ENCODE measurements around the gene PKLR.
A peak's percentile ranks its signal among the peaks of the same experiment; 100 is the strongest.
"Not testable (repeated sequence)": the region's sequence is repeated elsewhere in the genome, so short reads cannot be mapped to it uniquely, and the experiment has no call there.

PKLR gene

DNA sequence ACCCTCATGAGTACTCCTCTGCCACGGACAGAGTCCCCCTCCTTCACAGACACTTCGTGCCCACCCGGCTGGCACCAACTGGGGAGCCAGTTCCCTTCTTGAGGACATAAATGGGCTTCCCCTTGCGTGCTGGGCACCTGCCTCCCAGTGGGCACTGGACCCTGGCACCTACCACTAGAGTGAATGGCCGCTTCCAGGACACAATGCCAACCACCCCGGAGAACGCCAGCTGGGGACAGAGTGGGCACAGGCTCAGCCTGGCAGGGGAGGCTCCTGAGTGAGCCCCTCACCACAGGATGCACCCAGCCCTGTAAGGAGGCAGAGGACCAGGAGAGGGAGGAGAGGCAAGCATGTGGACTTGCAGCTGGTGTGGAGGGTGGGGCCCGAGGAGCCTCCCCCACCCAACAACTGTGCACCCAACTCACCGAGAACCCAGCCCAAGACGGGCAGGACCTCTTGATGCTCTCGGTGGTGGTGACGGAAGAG, 47.0 kb downstream of the PKLR start:
- no peak for DNase-seq

DNA sequence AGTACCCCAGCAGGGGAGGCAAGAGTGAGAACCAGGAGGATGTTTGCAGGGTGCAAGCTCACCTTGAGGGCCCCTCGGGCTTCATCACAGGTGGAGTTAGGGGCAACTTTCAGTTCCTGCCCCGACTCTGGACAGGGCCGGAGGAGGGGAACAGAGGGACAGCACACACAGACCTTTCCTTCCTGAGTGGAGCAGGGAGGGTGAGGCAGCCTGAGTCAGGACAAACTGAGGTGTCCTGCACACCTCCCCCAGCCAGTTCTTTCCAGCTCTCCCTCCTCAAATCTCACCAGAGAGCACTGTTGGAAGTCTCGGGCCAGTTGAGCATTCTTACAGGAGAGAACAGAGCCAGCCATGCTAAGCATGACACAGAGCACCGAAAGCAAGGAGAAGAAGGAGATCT, 47.4 kb downstream of the PKLR start:
- DNase-seq = no peak

DNA sequence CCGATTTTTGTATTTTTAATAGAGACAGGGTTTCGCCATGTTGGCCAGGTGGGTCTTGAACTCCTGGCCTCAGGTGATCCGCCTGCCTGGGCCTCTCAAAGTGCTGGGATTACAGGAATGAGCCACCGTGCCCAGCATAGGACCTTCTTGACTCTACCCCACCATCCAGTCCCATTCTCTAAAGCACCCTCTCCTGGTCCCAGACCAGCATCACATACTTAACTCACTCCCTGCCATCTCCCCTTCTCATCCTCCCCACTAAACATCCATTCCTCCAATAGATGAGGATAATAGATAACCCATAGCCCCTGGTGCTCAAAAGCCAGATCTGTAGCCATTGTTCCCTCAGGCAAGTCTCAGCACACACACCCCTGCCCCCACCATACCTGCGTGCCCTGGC, 48.0 kb downstream of the PKLR start:
- DNase-seq = no peak

DNA sequence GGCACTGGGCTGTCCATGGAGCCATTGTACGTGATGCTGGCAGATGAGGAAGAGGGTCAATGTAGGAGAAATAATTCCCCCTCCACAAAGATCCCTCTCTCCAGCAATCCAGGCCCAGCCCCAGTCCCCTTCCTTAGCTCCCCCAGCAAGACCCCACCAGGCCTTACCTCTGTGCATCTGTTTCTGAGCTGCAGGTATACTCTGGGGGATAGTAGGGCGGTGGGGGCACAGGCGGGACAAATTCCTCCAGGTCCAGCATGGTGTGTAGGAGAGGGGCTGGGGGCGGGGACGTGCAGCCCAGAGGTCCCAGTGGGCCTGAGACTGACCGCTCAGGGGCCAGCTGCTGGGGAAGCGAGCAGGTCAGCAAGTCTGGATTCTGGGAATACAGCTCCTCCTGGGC, 49.7 kb downstream of the PKLR start:
- no peak for DNase-seq

DNA sequence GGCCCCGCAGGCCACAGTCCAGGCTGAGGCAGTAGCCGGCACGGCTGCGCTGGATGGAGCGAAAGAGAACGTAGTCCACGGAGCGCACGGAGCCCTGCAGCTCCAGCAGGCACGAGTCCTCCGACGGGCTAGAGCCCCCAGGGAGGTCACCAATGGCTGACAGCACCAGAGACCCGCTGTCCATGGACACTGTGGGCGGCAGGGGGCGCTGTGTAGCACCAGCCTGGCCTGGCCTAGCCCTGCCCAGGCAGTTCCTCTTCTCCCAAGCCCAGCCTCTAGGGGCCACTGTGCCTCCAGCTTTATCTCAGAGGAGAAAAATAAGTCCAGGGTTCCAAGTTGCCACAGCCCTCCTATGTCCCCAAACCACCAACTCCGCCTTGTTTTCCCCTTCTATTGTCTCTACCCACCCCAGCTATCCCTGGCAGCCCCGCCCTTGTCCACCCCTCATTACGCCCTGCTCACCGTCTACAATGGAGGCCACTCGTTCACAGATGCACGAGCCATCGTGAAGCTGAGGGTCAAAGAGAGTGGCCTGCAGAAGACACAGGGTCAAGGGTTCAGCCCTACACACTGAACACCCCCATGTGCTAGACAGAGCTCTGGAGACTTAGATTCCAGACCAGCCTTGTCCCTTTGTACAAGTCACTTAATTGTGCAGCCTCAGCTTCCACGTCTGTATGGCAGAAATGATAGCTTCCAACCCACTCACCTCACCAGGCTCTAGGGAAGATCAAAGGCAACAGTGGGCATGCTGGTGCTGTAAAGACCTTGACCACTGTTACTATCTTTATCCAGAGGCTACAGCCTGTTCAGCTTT, 50.4 kb downstream of the PKLR start:
- peak; percentile 74 for DNase-seq

DNA sequence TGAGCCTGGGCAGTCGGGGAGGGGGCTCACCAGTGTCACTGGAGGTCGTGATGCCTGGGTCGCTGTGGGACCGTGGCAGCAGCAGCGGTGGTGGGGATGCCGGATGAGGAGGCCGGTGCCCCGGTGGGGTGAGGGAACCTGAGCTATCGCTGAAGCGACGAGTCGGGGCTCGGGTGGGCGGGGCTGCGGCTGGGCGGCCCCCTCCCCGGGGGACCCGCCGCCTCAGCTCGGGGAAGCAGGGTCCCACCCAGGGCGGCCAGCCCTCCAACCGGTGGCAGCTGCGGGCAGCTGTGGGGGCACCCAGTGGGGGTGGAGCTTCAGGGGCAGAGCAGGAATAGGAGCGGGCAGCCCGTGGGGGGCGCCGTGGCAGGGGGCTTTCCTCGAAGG, 51.0 kb downstream of the PKLR start:
- no peak for DNase-seq

DNA sequence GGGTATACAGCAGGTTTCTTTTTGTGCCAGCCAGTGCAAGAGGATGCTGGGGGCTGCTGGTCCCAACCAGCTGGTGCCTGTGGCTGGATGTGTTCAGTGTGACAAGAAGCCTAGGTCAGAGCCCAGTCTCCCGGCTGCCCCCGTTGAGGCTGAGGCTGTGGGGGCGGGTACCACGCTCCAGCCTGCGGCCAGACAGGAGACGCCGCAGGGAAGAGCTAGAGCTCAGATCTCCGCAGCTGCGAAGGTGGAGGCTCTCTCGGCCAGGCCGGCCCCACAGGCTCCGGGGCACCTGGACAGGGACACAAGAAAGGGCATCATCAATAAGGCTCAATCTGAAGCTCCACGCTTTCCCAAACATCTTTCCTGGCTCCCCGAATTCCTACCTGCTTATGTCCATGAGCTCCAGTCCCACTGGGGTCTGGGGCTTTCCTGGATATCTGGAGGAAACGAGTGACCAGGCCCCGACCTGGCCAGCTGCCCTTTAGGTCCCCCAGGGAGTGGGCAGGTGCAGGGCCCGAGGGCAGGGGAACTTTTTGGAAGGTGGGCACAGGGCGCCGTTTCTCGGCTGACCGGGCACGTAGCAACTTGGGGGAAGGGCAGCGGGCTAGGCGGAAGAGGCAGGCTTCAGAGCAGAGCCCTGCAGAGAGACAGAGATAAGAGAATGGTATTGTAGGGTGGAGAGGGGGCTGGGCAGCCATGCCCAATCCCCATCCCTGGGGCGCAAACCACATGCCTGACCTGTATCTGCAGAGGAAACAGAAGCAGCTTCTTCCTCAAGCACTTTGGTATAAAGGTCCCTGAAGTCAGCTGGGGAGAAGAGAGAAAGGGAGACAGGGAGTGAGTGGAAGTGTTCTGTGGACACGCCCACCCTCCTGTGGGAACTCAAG, 53.3 kb downstream of the PKLR start:
- no peak for DNase-seq

DNA sequence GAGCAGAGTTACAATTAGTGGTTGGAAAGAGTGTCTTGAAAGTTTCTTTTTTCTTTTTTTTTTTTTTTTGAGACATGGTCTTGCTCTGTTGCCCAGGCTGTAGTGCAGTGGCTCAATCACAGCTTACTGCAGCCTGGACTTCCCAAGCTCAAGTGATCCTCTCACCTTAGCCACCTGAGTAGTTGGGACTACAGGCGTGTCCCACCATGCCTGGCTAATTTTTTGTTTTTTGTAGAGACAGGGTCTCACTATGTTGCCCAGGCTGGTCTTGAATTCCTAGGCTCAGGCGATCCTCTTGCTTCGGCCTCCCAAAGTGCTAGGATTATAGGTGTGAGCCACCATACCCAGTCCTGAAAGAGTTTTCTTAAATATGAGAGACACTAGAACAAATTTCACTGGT, 54.4 kb downstream of the PKLR start:
- DNase-seq = not testable (repeated sequence)

DNA sequence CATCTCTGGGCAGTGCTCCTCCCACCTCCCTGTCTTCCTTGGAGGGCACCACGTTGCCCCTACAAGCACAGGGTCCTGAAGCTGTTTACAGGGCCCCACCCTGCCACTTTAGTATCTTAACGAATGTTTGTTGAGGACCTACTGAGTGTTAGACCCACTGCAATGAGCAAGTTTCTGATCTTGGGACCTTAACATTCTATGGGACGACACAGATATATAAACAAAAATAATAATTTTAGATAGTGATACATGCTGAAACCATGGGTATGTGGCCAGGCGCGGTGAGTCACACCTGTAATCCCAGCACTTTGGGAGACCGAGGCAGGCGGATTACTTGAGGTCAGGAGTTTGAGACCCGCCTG, 56.1 kb downstream of the PKLR start:
- DNase-seq = no peak

DNA sequence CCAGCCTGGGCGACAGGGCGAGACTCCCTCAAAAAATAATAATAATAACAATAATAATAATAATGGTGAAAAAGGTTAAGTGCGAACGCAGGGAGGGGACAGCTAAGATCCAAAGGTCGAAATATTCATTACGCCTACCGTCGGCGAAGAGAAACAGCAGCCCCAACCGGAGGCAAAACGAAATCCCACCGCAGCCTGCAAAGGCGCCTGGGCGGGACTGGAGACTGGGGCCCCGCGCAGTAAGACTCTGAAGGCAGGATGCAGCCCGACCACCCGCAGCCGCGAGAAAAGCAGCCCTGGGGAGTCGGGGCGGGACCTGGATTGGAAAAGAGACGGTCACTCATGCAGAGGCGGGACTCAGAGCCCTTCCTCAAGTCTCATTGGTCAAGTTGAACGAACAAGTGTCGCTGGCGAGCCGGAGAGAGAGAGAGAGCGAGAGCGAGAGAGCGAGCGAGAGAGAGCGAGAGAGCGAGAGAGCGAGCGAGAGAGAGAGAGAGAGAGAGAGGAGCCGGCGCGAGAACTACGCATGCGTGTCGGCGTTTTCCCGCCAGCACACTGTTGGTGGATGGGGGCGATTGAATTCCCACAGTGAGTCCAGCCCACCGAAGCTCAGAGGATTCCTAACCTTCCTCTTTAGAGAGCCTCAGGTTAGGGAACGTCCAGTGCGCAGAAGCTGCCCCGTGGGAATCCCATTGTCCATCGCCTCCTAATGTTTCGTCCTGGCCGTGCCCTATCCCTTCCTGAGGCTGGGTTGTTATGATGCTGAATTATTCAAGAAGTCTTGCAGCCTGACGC, 56.7 kb downstream of the PKLR start:
- DNase-seq = peak; percentile 98

DNA sequence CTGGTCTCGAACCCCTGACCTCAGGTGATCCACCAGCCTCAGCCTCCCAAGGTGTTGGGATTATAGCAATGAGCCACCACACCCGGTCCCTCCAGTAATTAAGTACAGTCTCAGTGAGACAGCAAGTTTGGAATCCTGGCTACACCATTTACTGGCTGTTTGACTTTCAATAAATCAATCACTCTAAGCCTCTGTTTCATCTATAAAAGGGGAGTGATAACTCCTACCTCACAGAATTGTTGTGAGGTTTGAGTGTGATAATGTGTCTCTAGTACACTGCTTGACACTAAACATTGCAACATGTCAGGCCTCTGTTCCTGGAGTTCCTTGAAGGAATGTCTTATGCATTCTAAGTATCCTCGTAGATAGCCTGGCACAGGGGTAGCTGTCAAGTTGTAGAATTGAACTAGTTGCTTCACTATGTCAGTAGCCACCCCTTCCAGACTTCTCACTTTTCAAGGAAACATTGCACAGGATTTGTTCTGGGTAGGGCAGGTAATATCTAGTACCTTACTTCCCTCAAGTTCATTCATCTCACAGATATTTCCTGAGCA, 58.4 kb downstream of the PKLR start:
- no peak for DNase-seq

DNA sequence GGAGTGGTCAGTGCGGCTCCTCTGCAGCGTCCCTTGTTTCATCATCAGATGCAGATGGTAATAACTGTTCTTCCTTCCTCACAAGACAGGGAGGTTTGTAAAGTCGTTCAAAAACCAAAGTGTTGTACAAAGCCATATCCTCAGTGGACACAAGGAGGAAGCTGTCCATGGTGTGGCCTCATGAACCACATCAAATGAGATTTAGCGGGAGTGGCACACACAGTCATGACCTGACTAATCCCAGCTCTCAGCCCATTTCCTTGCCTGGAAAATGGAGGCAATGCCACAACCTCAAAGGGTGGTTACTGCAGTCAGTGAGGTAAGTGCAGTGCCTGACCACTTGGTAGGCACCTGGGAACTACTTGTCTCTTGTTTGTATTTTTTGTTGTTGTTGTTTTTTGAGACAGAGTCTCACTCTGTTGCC, 59.4 kb downstream of the PKLR start:
- no peak for DNase-seq

DNA sequence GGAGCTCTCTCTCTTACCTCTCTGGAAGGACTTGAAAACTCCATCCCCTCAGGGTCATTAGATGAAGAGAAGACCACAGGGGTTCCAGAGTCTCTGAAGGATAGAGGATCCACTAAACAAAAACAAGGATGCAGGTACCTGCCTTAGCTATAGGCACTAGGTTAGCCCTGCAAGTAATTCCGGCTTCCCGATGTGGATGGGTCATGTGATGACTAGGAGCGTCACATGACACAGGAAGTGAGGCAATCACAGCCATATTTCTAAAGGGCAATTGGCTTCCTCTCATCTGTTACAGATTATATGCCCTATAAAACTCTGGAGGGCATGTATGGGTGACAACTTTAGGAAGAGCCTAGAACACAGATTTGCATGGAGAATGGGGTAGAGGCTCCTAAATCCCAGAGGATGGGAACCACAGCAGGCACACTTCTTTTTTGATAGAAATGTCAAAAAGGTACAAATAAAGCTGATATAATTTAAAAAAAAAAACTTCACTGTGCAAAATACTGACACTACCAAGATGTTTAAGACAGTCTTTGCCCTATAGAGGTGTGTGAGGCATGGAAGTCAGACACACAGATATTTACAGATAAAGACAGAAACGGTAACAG, 60.1 kb downstream of the PKLR start:
- peak; percentile 63 for DNase-seq
